NCI-H526 (cell line): ENCODE data around the gene NPTXR.

Experiments
- DNase-seq, 2 experiments: peaks; one replicate each; lab custom pipeline; 2025; lab: John Stamatoyannopoulos, UW

The NPTXR gene

DNA sequence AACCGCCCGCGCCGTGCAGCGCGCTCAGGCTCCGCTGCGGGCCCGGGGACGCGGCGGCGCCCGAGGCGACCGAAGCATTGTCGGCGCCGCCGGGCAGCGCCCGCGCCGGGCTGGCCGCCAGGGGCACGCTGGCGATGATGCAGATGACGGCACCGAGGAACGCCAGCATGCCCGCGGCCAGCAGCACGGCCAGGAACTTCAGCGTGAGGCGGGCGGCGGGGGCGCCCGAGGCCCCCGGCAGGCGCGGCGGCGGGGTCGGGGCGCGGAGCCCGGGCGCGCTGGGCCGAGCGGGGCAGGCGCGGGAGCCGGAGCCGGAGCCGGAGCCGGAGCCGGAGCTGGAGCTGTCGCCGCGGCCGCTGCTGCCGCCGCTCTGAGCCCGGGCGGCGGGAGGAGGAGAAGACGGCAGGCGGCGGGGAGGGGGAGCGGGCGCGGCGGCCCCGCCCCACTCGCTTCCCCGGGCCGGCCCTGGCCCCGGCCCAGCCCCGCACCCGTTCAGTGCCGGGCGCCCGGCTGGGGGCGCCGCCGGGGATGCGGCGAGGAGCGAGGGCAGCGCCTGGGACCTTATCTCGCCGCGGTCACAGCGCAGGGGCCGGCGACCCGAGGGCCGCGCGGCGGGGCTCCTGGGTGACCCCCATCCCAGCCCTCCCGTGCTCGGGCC is at the start of gene NPTXR:
NPTXR (minus strand) TSS at position 372 of the 658 bp plus-strand sequence.
- DNase-seq = peak in 1 of 2 experiments; percentile 74

DNA sequence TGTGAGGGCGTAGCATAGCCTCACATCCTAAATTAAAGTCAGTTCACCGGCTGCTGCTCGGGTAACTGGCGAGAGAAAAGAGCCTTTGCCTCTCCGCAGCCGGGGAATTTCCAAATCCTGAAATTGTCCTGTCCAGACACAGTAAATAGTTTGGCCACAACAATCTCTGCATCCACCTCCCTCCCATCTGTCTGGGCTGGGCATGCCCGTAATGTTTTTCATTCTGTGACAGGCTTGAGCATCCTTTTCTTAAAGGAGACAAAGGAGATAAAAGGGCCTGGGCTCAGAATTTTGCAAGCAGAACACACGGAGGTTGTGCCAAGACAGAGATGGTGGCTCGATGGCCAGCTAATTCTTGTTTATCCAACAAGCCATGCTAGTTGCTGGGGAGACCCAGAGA is 47.4 kb upstream of the NPTXR start:
- DNase-seq = no peak

DNA sequence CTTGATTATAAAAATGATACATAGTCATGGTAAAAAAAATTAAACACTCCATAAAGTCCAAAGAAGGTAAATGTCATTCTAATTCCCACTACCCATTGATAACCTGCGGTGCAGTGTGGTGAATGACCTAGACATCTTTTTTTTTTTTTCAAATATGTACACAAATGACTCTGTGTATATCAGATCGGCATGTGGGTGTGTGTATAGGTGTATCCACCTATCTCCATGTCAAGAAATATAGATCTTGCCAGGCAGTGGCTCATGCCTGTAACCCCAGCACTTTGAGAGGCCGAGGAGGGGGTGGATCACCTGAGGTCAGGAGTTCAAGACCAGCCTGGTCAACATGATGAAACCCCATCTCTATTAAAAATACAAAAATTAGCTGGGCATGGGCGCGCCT is 46.5 kb upstream of the NPTXR start:
- no peak for DNase-seq

DNA sequence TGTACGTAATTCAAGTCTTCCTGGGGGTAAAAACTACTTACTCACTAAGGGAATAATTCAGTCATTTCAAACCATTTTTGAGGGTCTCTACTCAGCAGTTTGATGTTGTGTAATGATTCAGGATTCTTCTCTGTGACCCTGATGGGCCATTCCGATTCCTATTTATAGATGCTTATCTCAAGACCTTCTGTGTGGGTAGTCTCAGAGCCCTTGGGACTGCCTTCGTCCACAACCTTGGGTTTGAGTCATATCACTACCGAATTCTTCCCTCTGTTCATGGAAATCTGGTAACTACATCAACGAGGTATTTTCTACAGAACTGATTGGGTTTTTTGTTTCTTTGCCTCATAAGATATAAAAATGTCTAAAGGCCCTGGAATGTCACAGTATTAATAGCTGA is 42.5 kb upstream of the NPTXR start:
- no peak for DNase-seq

DNA sequence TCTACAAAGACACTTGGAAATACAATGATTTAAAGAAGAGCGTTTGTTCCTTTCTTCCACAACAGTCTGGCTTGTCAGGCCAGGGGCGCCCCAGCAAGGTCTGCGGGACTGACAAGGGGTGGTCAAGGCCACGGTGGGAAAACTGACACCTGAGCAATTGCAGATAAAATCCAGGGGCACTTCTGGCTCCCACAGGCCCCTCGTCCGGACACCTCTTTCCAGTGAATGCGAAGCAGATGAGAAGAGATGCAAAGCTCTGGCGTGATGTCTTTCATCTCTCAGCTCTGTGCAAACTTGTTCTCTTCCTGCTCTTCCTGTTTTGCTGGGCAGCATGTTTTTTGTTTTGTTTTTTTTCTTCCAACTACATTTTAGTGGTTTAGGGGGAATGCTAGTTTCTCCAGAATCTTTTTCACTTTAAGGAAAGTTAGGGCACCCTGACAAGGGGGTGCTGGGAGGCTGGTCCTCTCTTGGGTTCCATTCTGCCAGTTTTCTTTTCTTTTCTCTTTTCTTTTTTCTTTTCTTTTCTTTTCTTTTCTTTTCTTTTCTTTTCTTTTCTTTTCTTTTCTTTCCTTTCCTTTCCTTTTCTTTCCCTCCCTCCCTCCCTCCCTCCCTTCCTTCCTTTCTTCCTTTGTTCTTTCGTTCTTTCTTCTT is 39.3 kb upstream of the NPTXR start:
- no peak for DNase-seq

DNA sequence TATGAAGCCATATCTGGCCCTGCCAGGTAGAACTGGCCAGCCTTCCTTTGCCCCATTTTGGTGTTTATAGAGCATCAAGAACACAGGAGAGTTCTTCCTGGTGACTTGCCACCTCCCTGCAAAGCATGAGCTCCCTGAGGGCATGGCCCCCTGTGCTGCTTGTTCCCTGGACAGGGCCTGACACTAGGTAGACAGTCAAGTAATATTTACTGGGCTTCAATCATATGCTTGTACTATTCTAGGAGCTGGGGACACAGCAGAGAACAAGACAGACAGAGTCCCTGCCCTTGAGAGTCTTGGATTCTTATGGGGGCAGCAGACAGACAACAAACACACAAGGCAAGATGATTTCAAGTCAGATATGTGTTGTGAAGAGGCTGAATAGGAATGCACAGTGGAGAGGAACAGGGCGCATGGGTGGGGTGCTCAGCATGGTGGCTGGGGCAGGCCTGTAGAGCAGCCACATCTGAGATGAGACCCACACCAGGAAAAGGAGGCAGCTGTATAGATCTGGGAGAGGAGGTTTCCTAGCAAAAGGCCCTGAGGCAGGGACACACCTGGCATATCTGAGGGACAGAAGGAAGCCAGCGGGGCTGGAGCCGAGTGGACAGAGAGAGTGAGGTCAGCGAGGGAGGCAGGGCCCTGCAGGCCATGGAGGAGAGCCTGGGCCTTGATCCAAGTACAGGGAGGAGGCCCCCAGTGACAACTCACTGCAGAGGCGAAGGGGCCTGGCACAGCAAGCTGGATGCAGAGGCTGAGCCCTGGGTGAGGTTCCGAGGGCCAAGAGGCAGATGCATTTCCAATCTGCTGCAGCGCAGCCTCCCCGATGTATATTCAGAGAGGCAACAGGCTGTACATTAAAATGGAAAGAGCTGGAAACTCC is 38.4 kb upstream of the NPTXR start:
- DNase-seq = no peak

DNA sequence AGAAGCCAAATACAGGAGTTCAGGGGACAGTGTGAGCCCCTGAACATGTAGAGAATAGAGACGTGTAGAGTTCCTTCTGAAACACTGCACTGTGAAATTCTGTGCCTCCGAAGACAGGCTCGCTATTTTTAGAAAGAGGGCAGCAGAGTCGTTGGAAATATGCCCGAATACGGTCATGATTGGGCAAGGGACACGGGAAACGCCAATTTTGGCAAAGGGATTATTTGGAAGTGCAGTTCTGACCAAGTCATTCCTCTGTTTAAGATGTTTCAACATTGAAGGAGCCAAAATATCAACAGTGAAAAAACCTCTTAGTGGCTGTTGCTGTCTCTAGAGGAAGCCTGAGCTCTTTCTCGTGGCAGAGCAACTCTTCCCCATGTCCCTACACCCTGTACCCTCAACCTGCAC is 37.6 kb upstream of the NPTXR start:
- DNase-seq = no peak

DNA sequence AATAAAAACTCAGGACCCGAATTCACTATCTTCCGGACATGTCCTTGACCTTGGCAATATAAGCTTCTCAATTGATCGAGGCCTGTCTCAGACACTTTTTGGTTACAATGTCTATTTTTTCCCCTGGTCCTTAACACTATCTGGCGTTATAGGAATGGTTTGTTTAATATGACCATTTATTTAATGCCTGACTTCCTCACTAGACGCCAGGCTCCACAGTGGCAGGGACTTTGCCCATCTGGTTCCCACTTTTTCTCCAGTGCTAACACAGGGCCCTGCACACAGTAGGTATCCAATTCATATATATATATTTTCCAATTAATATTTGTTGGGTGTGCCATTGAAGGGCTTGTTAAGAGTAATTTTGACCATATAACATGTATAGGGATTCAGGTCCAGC is 36.1 kb upstream of the NPTXR start:
- no peak for DNase-seq

DNA sequence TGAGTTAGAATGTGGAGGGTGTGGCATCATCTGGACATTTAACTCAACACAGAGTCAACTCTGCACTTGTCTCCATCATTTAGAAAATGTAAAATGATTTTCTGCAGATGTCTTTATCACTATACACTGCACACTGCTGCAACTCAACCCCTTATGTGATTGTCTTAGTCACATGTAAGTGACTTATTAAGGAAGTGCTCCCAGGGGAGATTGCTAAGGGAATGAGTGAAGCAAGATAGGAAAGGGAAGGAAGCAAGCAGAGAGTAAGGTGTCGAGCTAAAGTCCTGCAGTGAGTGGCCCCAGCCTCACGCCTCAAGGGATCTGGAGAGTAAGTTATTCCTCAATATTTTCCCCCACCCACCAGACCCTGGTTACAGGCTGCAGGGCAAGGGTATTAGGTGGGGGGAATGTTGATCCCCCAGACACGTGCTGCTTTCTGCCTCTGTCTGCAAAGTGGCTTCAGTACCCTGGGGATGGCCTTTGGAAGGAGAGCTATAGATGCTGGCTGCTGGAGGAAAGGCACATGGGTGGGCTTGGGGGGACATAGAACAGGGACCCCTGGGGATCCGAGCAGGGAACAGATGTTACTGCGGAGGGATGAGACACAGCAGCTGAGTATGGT is 35.4 kb upstream of the NPTXR start:
- DNase-seq = no peak

DNA sequence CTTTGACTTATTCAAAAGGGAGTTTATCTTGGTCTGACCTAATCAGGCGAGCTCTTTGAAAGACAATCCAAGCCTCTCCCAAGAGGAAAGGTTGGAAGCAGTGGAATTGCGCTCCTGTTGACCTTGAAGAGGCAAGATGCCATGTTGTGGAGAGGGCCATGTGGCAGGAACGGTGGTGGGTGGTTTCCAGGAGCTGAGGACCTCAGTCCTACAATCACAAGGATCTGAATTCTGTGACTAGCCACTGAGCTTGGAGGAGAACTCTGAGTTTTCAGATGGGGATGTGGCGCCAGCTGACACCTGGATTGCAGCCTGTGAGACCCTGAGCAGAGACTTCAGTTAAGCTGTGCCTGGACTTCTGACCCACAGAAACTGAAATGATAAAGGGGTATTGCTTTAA is 34.2 kb upstream of the NPTXR start:
- no peak for DNase-seq

DNA sequence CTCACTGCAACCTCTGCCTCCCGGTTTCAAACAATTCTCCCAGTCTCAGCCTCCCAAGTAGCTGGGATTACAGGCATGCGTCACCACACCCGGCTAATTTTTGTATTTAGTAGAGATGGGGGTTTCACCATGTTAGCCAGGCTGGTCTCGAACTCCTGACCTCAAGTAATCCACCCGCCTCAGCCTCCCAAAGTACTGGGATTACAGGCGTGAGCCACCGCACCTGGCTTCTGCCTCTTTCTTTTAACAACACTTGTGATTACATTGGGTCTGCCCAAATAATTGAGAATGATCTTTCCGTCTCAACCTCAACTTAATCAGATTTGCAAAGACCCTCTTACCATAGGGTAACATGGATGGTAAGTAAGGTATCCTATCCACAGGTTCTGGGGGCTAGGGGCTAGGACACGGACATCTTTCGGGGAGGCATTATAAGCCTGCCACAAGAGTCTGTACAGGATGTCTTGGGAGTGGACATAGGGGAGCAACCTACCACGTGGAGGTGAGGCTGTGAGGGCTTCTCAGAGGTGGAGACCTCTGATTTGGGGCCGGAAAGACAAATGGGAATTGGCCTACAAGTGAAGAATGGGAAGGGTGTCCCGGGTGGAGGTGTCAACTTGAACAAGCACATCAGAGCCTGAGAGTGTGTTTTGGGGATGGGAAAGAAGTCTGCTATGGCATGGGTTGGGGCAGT is 30.8 kb upstream of the NPTXR start:
- DNase-seq = no peak

DNA sequence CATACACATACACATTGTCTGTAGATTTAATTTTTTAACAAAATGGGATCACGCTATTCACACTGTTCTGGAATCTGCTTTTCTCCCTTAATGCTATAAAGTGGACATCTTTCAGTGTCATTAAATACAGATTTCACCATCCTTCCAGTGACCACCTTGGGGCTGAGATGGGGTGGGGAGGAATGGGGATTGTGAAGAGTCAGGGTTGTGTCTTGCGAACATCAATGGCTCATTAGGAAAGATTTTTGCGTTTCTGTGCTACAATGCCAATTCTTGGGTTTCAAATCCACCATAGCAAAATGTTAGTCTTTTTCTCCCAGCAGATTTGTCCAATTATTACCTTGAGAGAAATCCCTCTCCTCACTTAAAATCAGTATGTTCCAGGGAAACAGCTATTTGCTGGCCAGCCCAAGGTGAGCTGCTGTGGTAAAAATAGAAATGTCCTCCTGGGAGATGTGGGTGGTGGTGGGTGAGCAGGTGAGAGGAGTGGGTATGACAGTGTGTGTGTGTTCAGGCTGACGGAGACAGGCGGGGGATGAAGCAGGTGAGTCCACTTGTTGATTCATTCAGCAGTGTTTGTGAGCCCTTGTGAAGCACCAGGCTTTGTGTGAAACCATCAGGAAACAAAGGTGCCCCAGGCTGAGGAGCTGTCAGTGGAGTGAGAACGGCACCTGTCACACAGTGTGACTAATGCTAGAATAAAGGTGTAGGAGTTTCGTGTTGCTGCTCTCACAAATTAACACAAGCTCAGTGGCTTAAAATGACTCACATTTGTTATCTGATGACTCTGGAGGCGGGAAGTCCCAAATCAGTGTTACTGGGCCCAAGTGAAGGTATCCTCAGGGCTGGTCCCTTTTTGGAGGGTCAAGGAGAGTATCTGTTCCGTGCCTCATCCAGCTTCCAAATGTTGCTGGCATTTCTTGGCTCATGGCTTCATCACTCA is 29.9 kb upstream of the NPTXR start:
- DNase-seq = peak in 1 of 2 experiments; percentile 30

DNA sequence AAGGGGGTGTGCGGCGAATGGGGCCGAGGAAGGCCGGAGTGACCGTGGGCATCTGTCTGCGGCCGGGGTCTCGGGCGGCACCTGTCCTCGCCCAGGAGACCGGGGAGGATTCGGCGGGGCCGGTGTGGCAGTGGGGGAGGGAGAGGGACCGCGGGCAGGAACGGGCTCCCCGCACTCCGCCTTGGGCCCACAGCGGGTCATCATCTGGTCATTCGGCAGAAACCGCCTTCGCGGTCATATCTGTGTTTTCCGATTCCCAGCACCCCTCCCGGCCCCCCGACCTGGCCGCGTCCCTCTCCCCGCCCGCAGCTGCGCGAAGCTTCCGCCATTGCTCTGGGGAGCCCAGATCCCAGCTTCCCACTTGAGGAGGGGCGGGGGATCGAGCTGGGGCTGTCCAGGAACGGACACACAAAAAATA is 29.0 kb upstream of the NPTXR start:
- peak; percentile 52 to 59 for DNase-seq

DNA sequence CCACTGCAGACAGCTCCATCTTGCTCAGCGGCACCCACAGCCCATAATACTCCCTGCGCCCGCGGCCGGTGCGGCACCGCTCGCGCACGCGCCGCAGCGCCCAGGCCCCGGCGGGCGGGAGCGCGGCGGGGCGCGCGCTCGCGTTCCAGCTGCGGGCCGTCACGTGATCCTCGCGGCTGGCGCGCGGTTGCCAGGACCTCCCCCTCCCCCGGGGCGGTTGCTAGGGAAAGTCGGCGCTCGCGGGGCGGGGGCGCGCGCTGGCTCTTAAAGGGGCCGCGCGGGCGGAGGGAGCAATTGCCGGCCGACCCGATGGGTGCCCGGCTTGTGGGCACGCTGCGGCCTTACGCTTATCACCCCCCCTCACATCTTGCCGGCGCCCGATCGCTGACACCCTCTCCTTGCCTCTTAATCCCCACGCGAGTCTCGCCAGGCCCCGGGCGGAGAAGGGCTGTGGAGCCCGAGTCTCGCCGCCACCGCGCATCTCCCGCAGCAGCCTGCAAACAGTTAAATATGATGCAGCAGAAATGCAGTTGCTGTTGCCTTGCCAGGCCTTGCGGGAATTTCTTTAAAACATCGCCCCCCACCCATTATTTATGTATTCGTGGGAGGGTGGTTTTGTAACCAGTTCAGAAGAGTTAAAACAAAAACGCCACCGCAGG is 28.5 kb upstream of the NPTXR start, which contains the start of gene CBX6:
CBX6 (minus strand) TSS at position 45 of the 659 bp plus-strand sequence; CDS start at position 19, 26 bp downstream.
- DNase-seq = peak; percentile 52 to 94

DNA sequence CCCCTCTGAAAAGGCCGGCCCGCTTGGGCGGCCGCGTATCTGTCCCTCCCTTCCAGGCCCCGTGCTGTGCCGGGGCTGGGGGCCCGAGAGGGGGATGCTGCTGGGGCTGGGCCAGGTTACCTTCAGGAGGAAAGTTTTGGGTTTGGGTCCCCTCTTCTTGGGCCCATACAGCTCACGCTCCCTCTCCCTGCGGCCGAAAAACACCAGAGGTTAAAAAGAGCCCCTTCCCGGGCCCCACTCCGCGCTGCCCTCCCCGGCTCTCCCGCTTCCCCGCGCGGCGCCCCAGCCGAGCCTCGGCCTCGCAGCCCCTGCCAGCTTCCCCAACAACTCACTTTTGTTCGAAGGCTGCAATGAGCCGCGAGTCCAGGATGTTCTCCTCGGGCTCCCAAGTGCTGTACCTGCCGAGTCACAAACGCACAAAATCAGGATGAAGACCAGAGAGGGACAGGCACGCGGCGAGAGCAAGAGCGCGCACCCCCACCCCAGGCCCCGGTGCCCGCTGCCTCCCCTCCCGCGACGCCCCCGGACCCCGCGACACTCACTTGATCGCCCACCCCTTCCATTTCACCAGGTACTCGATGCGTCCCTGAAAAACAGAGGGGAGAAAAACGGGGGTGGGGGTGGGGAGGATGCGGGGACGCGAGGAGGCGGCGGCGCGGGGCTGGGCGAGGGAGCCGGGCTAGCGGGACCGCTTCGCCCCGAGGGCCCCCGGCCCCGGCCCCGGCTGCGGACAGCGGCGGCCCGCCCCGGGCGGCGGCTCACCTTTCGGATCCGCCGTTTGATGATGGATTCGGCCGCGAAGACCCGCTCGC is 27.7 kb upstream of the NPTXR start:
- peak in 1 of 2 experiments; percentile 41 for DNase-seq

DNA sequence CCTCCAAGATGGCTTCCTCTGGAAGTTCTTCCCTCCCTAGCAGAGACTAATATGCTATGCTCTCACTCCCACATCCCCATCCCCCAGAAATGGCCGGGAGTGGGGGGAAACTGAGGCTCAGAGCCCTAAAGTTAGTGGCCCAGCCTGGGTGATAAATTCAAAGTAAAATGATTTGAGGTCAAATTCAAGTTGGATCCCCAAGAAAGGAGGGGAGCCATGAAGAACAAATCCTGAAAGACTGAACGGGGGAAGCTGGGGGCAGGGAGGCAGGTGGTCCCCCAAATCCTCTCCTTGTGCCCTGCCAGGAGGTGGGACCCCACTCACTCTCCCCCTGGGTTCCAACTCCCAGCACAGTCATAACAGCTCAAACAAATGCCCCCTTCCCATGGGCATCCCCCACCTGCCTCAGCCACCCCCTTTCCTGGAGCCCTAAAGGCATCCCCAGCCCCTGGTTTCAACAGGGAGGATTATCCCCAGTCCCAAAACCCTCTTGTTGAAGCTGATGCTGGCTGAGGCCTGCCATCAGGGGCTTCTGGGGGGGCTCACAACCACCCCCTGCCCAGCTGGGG is 27.0 kb upstream of the NPTXR start:
- no peak for DNase-seq

DNA sequence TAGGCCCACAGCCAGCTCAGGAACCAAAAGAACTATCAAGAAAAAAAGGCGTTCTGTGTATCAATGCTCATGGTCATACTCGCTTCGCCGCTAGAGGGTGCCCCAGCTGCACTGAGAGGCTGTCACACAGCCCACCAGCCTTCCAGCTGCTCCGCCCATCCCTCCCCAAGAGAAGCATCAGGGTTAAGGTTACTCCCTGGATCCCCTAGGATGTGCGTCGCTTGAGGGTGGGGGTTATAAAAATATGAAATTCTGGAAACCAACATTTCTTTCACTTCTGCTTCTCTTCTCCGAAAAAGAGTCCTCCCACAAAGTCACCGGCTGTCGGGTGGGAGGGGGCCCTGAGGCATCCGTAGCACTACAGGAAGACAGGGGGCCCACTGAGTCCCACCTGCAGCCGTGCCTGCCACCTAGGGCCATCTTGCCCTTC is 26.5 kb upstream of the NPTXR start:
- peak; percentile 44 to 85 for DNase-seq

DNA sequence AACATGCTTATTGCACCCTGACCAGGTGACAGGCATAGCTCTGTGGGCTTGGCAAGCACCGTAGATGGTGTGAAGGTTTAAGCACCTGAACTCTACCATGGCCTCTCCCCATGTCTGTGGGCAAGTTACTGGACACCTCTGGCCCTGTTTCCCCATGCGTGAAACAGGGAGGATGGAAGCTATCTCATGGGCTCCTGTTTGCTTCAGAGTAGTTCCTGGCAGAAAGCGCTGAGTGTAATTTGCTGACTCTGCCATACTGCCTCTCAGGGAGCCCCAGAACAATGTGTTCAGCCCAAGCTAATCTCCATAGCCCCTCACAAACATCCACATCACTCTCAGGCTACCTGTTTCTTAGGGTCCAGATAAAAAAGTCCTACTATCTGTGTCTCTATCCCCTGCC is 25.8 kb upstream of the NPTXR start:
- DNase-seq = no peak
